ENCODE data around the gene ATP5F1D. TPM values are rescaled to one million over a fixed set of nuclear protein-coding genes. Genes with fewer than 3 reads are reported as not detected.

The ATP5F1D gene
- total and polyA plus RNA-seq, 2 of the 13 experiments (the other 11 are each of a cell fraction or from before 2014, with no cell fraction given) = 39.4 to 78.7 TPM

DNA sequence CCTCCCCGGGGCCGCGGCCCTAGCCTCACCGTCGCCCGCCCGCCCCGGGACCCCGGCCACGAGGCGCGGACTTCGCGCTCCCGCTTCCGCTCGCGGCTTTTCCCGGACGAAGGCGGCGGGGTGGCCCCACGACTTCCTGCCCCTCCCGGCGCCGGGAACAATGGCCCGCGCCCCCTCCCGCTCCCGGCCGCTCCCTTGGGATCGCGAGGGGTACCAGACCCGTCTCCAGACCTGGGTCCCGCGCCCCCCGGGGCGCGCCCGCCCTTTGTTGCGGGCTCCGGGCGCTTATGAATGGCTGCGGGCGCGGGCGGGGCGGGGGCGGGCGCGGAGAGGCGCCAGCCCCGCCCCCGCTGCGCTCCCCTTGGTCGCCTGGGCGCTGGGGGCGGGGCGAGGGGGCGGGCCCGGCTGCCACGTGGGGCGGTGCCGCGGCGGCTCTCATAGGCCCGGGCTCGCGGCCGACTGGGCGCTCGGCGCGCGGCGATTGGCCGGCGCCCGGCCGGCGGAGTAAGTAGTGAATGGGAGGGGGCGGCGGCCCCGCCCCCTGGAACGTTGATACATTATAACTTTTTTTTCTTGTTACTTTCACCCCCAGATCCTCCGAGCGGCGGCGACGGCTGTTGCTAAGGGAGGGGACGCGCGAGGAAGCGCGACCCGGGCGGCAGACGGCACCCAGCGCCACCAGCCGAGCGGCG lies 7.9 kb downstream of the ATP5F1D start (continued):
- TF ChIP-seq, protein P1, sequence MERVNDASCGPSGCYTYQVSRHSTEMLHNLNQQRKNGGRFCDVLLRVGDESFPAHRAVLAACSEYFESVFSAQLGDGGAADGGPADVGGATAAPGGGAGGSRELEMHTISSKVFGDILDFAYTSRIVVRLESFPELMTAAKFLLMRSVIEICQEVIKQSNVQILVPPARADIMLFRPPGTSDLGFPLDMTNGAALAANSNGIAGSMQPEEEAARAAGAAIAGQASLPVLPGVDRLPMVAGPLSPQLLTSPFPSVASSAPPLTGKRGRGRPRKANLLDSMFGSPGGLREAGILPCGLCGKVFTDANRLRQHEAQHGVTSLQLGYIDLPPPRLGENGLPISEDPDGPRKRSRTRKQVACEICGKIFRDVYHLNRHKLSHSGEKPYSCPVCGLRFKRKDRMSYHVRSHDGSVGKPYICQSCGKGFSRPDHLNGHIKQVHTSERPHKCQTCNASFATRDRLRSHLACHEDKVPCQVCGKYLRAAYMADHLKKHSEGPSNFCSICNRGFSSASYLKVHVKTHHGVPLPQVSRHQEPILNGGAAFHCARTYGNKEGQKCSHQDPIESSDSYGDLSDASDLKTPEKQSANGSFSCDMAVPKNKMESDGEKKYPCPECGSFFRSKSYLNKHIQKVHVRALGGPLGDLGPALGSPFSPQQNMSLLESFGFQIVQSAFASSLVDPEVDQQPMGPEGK (CRISPR knock-in tag; IDR thresholded peaks at IDR 0.05) = peak; percentile 72
- 0 out of 2 replicates have a peak, but pooled peaks have one; percentile 6 for TF ChIP-seq ZNF614 (CRISPR knock-in tag; IDR thresholded peaks at IDR 0.05; ENCODE audit: borderline replicate concordance)
- TF ChIP-seq ZNF556 (CRISPR knock-in tag; IDR thresholded peaks at IDR 0.05; ENCODE audit: borderline replicate concordance) = 0 out of 2 replicates have a peak, but pooled peaks have one; percentile 16
- no peak for TF ChIP-seq ZMYM4 (CRISPR knock-in tag; IDR thresholded peaks at IDR 0.05)
- TF ChIP-seq ELF1 (CRISPR knock-in tag; IDR thresholded peaks at IDR 0.05) = peak; percentile 25; the same call in 1 of the 2 replicates
- TF ChIP-seq, protein P2, sequence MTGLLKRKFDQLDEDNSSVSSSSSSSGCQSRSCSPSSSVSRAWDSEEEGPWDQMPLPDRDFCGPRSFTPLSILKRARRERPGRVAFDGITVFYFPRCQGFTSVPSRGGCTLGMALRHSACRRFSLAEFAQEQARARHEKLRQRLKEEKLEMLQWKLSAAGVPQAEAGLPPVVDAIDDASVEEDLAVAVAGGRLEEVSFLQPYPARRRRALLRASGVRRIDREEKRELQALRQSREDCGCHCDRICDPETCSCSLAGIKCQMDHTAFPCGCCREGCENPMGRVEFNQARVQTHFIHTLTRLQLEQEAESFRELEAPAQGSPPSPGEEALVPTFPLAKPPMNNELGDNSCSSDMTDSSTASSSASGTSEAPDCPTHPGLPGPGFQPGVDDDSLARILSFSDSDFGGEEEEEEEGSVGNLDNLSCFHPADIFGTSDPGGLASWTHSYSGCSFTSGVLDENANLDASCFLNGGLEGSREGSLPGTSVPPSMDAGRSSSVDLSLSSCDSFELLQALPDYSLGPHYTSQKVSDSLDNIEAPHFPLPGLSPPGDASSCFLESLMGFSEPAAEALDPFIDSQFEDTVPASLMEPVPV (CRISPR knock-in tag; IDR thresholded peaks at IDR 0.05) = 0 out of 2 replicates have a peak, but pooled peaks have one; percentile 25
- TF ChIP-seq, protein P3, sequence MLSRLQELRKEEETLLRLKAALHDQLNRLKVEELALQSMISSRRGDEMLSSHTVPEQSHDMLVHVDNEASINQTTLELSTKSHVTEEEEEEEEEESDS (CRISPR knock-in tag; IDR thresholded peaks at IDR 0.05; ENCODE audit: borderline replicate concordance) = 0 out of 2 replicates have a peak, but pooled peaks have one; percentile 37
- TF ChIP-seq GATA4 (IDR thresholded peaks at IDR 0.05; ENCODE audit: borderline replicate concordance, low read depth) = peak; percentile 33
- TF ChIP-seq, protein P4, sequence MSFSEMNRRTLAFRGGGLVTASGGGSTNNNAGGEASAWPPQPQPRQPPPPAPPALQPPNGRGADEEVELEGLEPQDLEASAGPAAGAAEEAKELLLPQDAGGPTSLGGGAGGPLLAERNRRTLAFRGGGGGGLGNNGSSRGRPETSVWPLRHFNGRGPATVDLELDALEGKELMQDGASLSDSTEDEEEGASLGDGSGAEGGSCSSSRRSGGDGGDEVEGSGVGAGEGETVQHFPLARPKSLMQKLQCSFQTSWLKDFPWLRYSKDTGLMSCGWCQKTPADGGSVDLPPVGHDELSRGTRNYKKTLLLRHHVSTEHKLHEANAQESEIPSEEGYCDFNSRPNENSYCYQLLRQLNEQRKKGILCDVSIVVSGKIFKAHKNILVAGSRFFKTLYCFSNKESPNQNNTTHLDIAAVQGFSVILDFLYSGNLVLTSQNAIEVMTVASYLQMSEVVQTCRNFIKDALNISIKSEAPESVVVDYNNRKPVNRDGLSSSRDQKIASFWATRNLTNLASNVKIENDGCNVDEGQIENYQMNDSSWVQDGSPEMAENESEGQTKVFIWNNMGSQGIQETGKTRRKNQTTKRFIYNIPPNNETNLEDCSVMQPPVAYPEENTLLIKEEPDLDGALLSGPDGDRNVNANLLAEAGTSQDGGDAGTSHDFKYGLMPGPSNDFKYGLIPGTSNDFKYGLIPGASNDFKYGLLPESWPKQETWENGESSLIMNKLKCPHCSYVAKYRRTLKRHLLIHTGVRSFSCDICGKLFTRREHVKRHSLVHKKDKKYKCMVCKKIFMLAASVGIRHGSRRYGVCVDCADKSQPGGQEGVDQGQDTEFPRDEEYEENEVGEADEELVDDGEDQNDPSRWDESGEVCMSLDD (CRISPR knock-in tag; IDR thresholded peaks at IDR 0.05; ENCODE audit: borderline replicate concordance) = 0 out of 2 replicates have a peak, but pooled peaks have one; percentile 31
- TF ChIP-seq, protein P5, sequence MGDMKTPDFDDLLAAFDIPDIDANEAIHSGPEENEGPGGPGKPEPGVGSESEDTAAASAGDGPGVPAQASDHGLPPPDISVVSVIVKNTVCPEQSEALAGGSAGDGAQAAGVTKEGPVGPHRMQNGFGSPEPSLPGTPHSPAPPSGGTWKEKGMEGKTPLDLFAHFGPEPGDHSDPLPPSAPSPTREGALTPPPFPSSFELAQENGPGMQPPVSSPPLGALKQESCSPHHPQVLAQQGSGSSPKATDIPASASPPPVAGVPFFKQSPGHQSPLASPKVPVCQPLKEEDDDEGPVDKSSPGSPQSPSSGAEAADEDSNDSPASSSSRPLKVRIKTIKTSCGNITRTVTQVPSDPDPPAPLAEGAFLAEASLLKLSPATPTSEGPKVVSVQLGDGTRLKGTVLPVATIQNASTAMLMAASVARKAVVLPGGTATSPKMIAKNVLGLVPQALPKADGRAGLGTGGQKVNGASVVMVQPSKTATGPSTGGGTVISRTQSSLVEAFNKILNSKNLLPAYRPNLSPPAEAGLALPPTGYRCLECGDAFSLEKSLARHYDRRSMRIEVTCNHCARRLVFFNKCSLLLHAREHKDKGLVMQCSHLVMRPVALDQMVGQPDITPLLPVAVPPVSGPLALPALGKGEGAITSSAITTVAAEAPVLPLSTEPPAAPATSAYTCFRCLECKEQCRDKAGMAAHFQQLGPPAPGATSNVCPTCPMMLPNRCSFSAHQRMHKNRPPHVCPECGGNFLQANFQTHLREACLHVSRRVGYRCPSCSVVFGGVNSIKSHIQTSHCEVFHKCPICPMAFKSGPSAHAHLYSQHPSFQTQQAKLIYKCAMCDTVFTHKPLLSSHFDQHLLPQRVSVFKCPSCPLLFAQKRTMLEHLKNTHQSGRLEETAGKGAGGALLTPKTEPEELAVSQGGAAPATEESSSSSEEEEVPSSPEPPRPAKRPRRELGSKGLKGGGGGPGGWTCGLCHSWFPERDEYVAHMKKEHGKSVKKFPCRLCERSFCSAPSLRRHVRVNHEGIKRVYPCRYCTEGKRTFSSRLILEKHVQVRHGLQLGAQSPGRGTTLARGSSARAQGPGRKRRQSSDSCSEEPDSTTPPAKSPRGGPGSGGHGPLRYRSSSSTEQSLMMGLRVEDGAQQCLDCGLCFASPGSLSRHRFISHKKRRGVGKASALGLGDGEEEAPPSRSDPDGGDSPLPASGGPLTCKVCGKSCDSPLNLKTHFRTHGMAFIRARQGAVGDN (CRISPR knock-in tag; IDR thresholded peaks at IDR 0.05) = peak; percentile 68
- TF ChIP-seq GFI1 (CRISPR knock-in tag; IDR thresholded peaks at IDR 0.05; ENCODE audit: borderline replicate concordance) = no peak; the same call in 1 of the 2 replicates
- no peak for TF ChIP-seq ZNF589 (CRISPR knock-in tag; conservative IDR thresholded peaks at IDR 0.05)
- TF ChIP-seq RARA (CRISPR knock-in tag; IDR thresholded peaks at IDR 0.05) = peak; percentile 51
- TF ChIP-seq GABPB1 (CRISPR knock-in tag; IDR thresholded peaks at IDR 0.05) = peak; percentile 89
- 0 out of 2 replicates have a peak, but pooled peaks have one; percentile 16 for TF ChIP-seq ZSCAN9 (CRISPR knock-in tag; IDR thresholded peaks at IDR 0.05; ENCODE audit: borderline replicate concordance)
- no peak for TF ChIP-seq POLR2AphosphoS2 (IDR thresholded peaks at IDR 0.05; ENCODE audit: low read depth, low read length)
- TF ChIP-seq ZNF775 (CRISPR knock-in tag; IDR thresholded peaks at IDR 0.05; ENCODE audit: borderline replicate concordance) = no peak

Data from HepG2 (cell line).